Thyroid gland (tissue), 4 donors: ENCODE data around the gene GPC6. TPM values are rescaled to one million over a fixed set of nuclear protein-coding genes. Genes with fewer than 3 reads are reported as not detected.
A peak's percentile ranks its signal among the peaks of the same experiment; 100 is the strongest.

Source experiments
- DNase-seq, 2 donors: peaks; one replicate each; pipeline ENCODE4 v3.0.0-alpha.2; 2019
- H3K27ac ChIP-seq, 3 donors: fragments of 200-600 bp; sonication (generic); 1 replicate in 2 of 3; 2 replicates in 1 of 3; pipeline ENCODE4 v1.5.1; 2016 to 2019; ENCODE audit warnings: mild to moderate bottlenecking in 1 of 3, moderate library complexity in 1 of 3
- H3K27me3 ChIP-seq: fragments of 200-600 bp; sonication (generic); one replicate; pipeline ENCODE4 v1.5.1; 2019
- H3K36me3 ChIP-seq, 2 donors: fragments of 200-600 bp; sonication (generic); one replicate each; pipeline ENCODE4 v1.5.1; 2016 to 2019
- H3K4me1 ChIP-seq, 2 donors: fragments of 200-600 bp; sonication (generic); one replicate each; pipeline ENCODE4 v1.5.1; 2017 to 2019
- H3K4me3 ChIP-seq, 3 donors: fragments of 200-600 bp; sonication (generic); replicated peaks in 1 of 3; 1 replicate in 2 of 3; 2 replicates in 1 of 3; pipeline ENCODE4 v1.5.1; 2016; ENCODE audit warnings: mild to moderate bottlenecking in 1 of 3
- H3K9me3 ChIP-seq: fragments of 200-600 bp; sonication (generic); one replicate; pipeline ENCODE4 v1.5.1; 2017
- POLR2A ChIP-seq, 2 donors: fragments of 450-650 bp; IDR thresholded peaks; one replicate each; pipeline ENCODE4 v1.6.1; 2017; ENCODE audit warnings: antibody characterized with exemption in 2 of 2, mild to moderate bottlenecking in 2 of 2, moderate library complexity in 1 of 2
- WGBS, 2 donors: methylation state at CpG; one replicate each; pipeline ENCODE4 v1.1.5; 2017; 5-methylcytosine and 5-hydroxymethylcytosine counted together
- intact Hi-C: fragments of 100-400 bp; cut with DNase I; formaldehyde crosslinking; loops from one replicate; pipeline ENCODE4 v1.15.1; 2023
- total RNA-seq, 4 donors: library from RNA; depleted of rRNA; stranded (reverse); fragments of >200 nt; gene quantifications; one replicate each; pipeline ENCODE4 v1.2.3, GENCODE V29; 2016
- TF ChIP-seq, protein P1 (sequence below), 6 experiments: fragments of 200-600 bp in 3 of 6; fragments of 450-650 bp in 3 of 6; sonication (generic) in 3 of 6; IDR thresholded peaks; one replicate each; pipeline ENCODE4 v1.5.1; 2016 to 2019; ENCODE audit warnings: antibody characterized with exemption in 6 of 6, mild to moderate bottlenecking in 2 of 6, inconsistent platforms in 1 of 6, moderate library complexity in 1 of 6

GPC6 gene
- total RNA-seq, 4 donors from 2014 or later: 2.8 to 13.4 (median 7.5) TPM

DNA sequence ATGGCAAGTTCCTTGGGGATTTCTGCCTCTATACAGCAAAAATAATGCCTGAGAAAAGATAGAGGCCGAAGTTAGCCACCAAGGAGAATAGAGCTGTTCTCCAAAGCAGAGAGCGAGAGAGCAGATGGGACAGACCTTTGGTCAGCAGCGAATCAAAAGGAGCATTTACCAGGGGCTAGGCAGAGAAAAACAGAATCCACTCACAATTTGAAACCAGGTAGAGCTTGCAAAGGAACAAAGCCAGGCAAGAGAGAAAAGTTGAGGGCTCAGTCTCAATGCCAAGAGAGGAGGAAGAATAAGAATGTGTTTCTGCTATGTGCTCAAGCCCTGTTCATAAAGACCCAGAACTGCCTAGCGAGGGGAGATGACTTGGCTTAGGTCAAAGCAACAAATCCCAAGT, 1140.1 kb downstream of the GPC6 start:
- Histone ChIP-seq H3K4me3 (no peak overlapping the region), H3K4me1 (no peaks in the 10 kb centered on the region), H3K27me3 (no peaks in the 10 kb centered on the region), H3K9me3 (no peaks in the 10 kb centered on the region), H3K27ac (no peak overlapping the region), H3K36me3 (no peaks in the 10 kb centered on the region)
- DNase-seq: no peak
- 92 to 95% methylated on average over 4 of the region's 4 CpGs for WGBS, 2 donors
- intact Hi-C loops: no loop called here
- TF ChIP-seq, protein P1, sequence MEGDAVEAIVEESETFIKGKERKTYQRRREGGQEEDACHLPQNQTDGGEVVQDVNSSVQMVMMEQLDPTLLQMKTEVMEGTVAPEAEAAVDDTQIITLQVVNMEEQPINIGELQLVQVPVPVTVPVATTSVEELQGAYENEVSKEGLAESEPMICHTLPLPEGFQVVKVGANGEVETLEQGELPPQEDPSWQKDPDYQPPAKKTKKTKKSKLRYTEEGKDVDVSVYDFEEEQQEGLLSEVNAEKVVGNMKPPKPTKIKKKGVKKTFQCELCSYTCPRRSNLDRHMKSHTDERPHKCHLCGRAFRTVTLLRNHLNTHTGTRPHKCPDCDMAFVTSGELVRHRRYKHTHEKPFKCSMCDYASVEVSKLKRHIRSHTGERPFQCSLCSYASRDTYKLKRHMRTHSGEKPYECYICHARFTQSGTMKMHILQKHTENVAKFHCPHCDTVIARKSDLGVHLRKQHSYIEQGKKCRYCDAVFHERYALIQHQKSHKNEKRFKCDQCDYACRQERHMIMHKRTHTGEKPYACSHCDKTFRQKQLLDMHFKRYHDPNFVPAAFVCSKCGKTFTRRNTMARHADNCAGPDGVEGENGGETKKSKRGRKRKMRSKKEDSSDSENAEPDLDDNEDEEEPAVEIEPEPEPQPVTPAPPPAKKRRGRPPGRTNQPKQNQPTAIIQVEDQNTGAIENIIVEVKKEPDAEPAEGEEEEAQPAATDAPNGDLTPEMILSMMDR (IDR thresholded peaks at IDR 0.05): no peak
- no peak for TF ChIP-seq POLR2A (IDR thresholded peaks at IDR 0.05)

DNA sequence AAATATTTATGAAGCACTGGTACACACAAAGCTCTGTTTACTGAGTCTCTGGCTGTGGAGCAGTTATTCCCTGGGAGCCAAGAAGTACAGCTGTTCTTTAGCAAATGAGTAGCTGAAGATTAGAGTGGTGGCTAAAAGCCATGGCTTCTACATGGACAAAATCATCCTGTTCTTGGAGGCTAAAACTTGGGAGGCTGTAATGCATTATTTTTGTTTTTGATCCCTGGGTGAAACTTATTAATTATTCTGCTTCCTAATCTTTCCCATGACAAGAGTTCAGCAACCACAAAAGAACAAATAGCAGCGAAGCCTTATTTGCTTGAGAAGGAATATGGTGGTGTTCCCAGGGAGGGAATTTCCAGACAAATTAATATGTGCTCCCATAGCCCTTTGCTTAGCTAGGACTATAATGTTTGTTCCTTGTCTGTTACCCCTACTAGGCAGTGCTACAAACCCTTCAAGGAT, 1143.4 kb downstream of the GPC6 start:
- Histone ChIP-seq H3K9me3 (no peaks in the 10 kb centered on the region), H3K4me3 (no peak overlapping the region), H3K36me3 (no peaks in the 10 kb centered on the region), H3K27me3 (no peaks in the 10 kb centered on the region), H3K27ac (no peak overlapping the region), H3K4me1 (no peaks in the 10 kb centered on the region)
- intact Hi-C loops: no loop called here
- TF ChIP-seq POLR2A (IDR thresholded peaks at IDR 0.05): no peak
- TF ChIP-seq, protein P1 (IDR thresholded peaks at IDR 0.05): no peak
- DNase-seq: no peak
- 76 to 79% methylated on average over 1 of the region's 1 CpG for WGBS, 2 donors

DNA sequence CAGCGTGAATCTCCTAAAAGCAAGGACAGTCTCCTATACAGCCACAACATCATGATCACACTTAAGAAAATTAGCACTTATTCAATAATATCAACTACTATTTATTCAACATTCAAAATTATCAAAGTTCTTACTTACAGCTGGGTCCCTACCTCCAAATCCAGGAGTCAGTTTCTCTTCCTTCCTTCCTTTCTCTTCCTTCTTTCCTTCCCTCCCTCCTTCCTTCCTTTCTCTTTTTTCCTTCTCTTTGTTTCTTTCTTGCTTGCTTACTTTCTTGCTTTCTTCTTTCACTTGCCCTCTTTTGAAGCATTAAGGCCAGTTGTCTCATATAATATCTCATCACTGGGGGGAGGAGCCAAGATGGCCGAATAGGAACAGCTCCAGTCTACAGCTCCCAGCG, 1145.2 kb downstream of the GPC6 start:
- no peaks in the 10 kb centered on the region for H3K36me3 ChIP-seq
- intact Hi-C loops: no loop called here
- no peak for DNase-seq
- 92 to 93% methylated on average over 3 of the region's 3 CpGs for WGBS, 2 donors
- no peak overlapping the region for H3K27ac ChIP-seq
- TF ChIP-seq, protein P1 (IDR thresholded peaks at IDR 0.05): no peak
- TF ChIP-seq POLR2A (IDR thresholded peaks at IDR 0.05): no peak
- no peaks in the 10 kb centered on the region for H3K27me3 ChIP-seq
- no peaks in the 10 kb centered on the region for H3K9me3 ChIP-seq
- H3K4me3 ChIP-seq: no peak overlapping the region
- no peaks in the 10 kb centered on the region for H3K4me1 ChIP-seq

DNA sequence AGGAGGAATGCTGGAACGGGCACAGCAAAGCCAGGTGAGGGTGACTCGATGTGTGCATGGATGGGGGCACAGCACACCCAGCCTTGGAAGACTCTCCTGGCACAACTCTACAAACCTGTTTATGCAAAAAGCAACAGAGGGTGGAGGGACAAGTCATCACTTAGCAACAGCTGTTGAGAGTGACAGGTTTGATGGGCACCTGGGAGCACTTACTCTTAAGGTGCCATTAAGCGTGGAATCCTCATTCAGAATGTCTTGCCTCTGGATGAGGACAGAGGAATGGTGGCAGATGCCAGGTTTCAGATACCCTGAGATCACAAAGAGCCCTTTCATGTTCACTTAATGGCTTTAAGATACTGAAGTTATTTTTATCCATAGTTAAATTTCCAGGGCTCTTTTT, 1155.9 kb downstream of the GPC6 start:
- no peaks in the 10 kb centered on the region for H3K9me3 ChIP-seq
- no peaks in the 10 kb centered on the region for H3K4me1 ChIP-seq
- no peak overlapping the region for H3K4me3 ChIP-seq
- WGBS, 2 donors: 67 to 72% methylated on average over 3 of the region's 3 CpGs
- no peak overlapping the region for H3K27ac ChIP-seq
- peak in 1 of 2 donors; percentile 6 for DNase-seq
- no peaks in the 10 kb centered on the region for H3K27me3 ChIP-seq
- TF ChIP-seq POLR2A (IDR thresholded peaks at IDR 0.05): no peak
- TF ChIP-seq, protein P1 (IDR thresholded peaks at IDR 0.05): no peak
- intact Hi-C loops: no loop called here
- no peaks in the 10 kb centered on the region for H3K36me3 ChIP-seq

DNA sequence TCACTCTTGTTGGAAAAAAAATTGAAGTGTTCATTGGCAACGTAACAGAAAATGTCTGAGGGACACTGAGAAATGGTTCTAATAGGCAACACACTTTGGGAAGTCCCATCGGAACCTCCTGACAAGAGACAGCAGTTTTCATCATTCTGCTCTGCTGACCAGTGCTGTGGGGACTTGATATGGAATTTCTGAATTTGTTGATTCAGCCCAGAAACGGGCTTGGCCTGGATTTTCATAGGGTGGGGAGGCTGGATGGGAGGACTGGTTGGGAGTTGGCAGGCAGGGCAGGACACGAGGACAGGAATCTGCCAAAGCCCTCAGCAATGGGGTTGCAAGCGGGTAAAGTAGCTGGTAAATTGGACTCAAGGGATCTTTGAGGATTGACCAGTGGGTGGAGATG, 1156.4 kb downstream of the GPC6 start:
- no peak overlapping the region for H3K4me3 ChIP-seq
- no peak for TF ChIP-seq POLR2A (IDR thresholded peaks at IDR 0.05)
- TF ChIP-seq, protein P1 (IDR thresholded peaks at IDR 0.05): no peak
- no peaks in the 10 kb centered on the region for H3K27me3 ChIP-seq
- no peaks in the 10 kb centered on the region for H3K9me3 ChIP-seq
- H3K27ac ChIP-seq: no peak overlapping the region
- H3K4me1 ChIP-seq: no peaks in the 10 kb centered on the region
- H3K36me3 ChIP-seq: no peaks in the 10 kb centered on the region
- WGBS, 2 donors: 67% methylated on average over 5 of the region's 5 CpGs
- intact Hi-C loops: no loop called here
- no peak for DNase-seq
